SHP77 (cell line): ENCODE measurements around the gene MED8.
A peak's percentile ranks its signal among the peaks of the same experiment; 100 is the strongest.
"Not testable (repeated sequence)": the region's sequence is repeated elsewhere in the genome, so short reads cannot be mapped to it uniquely, and the experiment has no call there.

ENCODE experiments used
- DNase-seq, 2 experiments: peaks; one replicate each; lab custom pipeline; 2025; lab: John Stamatoyannopoulos, UW

The MED8 gene

GRCh38 chr1:43421976-43422750 is 32.6 kb upstream of the MED8 start:
- DNase-seq, result no peak

GRCh38 chr1:43421396-43421795 is 31.8 kb upstream of the MED8 start:
- no peak for DNase-seq

DNA sequence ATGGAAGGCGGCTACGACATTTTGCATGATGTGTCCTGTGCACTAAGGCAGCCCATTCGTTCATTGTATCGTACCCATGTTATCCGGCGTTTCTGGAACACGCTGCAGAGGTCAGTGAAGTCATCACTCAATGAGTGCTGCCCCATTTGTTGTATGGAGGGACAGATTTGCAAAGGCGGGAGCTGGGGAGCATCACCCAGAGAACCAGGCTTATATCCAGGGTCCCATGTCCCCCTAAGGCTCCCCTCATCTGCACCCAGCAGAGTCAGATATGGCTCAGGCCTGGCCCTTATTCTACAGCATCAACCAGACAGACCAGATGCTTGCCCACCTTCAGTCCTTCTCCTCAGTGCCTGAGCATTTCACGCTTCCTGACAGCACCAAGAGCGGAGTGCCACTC is 31.3 kb upstream of the MED8 start:
- DNase-seq, result no peak

DNA sequence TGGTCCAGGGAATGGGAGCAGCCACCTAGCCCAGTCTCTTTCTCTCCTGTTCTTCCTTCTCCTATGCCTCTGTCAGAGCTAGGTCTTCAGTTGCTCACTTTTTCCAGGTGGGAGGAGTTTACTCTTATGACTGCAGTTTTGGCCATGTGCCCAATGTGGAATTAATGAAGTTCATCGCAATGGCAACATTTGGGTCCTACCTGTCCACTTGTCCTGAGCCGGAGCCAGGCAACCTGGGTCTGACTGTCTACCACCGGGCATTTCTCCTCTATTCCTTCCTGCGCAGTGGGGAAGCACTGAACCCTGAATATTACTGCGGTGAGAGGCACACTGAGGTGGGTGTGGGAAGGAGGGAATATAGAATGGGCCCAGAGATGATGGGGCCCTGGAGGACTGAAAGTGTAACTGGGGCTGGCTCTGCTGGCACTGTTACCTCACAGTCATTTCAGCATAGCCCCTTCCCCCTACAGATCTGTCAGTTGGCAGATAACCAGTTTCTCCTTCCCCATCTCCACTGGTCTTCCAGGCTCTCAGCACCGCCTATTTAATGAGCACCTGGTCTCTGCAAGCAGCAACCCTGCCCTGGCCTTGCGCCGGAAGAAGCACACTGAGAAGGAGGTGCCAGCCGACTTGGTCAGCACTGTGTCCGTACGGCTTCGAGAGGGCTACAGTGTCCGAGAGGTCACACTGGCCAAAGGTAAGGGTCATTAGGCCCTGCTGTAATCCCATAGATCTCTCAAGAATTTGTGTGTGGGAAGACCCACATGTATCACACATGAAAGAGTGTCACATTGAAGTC is 30.2 kb upstream of the MED8 start:
- DNase-seq, result no peak

GRCh38 chr1:43418858-43419257 is 29.3 kb upstream of the MED8 start:
- DNase-seq, result no peak

- no peak for DNase-seq
Observed at GRCh38 chr1:43415901-43416300, 26.3 kb upstream of the MED8 start.

DNA sequence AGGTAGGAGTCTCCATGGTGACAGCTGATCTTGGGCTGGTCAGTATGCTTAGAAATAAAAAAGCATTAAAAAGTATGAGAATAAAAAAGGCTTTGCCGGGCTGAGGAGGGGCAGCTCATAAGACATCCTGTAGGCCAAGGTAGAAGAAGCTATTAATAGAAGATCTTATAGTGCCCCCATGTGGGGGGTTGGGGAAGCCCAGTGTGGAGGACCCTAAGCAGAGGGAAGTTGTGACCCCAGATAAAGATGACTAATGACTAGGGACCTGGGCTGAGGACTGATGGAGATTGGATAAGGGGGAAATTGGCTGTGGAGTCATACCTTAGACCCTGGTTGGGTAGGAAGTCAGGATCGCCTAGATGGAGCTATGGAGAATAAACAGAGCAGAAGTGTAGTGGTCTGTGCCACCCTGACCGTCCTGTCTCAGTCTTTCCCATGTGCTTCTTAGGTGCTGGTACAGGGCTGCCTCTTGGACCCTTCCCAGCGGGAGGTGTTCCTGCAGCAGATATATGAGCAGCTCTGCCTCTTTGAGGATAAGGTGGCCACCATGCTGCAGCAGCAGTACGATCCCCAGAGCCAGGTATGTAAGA is 25.1 kb upstream of the MED8 start:
- peak in 1 of 2 experiments; percentile 32 for DNase-seq

GRCh38 chr1:43413426-43413825 is 23.8 kb upstream of the MED8 start:
- not testable (repeated sequence) for DNase-seq

- no peak for DNase-seq
Observed at GRCh38 chr1:43410571-43410970, 21.0 kb upstream of the MED8 start.

GRCh38 chr1:43405876-43406234 is 16.3 kb upstream of the MED8 start:
- DNase-seq, result no peak

GRCh38 chr1:43405219-43405875 is 15.7 kb upstream of the MED8 start:
- DNase-seq, result no peak

DNA sequence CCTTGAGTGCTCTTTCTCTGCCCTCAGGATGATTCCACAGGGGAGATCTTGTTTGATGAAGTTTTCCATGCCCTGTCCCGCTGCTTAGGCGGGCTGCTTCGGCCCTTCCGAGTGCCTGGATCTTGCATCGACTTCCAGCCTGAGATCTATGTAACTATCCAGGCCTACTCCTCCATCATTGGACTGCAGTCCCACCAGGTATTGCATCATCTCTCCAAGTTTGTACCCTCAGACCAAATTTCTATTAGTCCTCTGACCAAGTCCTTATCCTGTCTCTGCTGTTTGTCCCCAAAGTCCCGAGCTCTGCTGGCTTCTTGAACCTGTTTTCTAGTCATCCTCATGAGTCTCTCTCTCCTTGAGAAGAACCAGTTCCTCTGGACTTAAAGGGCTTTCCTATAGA is 14.8 kb upstream of the MED8 start:
- no peak for DNase-seq

DNA sequence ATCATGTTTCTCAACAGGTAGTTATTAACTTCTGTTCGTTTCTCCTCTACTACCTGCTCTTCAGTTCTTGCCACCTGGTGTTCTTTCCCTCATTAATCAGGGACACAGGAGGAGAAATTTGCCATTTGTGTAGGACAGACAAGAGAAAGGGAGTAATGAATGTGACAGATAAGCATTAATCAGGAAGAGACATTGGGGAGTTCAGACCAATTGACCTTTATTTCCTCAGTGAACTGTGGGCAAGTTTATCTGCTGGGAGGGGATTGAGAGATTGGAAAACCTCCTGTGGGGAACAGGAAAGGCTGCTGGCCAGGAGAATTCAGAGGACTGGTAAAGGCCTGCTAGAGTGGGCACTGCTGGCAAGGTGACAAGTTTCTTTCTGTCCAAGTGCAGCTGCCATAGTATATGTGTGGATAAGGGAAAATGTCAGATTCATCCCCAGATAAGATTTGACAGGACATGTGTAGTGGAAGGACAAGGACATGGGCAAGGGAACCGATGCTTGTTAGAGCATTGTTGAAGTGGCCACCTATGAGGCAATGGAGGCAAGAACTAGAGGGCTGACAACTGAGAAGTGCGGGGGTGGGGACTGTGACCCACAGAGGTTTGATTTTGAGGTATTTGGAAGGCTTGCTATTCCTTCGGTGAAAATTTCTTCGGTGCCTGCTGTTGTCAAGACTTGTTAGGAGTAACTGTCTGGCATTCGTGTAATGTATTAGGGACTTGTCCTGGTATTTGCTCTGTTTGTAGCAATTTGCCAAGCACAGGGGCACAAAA is 12.7 kb upstream of the MED8 start:
- no peak for DNase-seq

DNA sequence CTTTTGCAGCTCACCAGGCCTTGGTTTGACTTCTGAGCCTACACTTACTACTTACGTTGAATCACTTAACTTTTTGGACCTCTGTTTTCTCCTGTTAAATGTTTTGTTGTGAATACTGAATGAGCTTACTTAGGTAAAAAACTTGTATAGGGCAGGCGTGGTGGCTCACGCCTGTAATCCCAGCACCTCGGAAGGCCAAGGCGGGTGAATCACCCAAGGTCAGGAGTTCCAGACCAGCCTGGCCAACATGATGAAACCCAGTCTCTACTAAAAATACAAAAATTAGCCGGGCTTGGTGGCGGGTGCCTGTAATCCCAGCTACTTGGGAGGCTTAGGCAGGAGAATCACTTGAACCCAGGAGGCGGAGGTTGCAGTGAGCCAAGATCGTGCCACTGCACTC is 10.8 kb upstream of the MED8 start:
- DNase-seq, result not testable (repeated sequence)

DNA sequence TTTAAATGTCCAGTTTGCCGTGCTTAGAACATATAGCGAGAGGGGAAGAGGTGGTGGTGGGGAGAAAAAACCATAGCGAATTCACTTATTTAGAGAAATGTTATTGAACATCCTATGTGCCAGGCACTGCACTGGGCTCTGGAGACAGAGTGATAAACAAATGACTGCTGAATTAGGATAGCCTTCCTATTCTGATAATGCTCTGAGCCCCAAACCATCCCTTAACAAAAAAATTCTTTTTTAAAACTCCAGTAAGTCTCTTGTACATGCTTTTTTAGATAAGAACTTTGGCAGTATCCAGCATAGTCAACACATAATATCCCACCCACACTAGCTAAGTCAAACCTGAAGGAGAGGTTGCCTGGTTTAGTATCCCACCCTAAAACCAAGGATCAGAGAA is 8.6 kb upstream of the MED8 start:
- DNase-seq, result no peak

DNA sequence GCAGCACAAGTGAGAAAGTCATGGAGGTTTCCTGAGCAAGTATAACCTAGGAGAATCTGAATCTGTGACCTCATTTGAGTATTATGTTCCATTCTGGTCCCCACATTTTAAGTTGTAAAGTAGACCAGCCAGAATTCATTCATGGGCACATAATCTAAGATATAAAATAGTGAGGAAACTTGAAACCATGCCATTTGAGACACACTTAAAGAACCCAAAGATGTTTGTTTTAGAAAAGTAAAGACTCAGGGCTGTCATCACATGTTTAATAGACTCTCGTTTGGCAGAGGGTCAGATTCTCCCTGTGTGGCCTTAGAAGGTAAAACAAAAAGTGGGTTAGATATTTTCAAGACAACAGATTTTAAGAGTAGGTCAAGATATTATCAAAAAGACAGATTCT is 6.5 kb upstream of the MED8 start:
- no peak for DNase-seq

GRCh38 chr1:43395523-43395922 is 5.9 kb upstream of the MED8 start:
- DNase-seq, result no peak

DNA sequence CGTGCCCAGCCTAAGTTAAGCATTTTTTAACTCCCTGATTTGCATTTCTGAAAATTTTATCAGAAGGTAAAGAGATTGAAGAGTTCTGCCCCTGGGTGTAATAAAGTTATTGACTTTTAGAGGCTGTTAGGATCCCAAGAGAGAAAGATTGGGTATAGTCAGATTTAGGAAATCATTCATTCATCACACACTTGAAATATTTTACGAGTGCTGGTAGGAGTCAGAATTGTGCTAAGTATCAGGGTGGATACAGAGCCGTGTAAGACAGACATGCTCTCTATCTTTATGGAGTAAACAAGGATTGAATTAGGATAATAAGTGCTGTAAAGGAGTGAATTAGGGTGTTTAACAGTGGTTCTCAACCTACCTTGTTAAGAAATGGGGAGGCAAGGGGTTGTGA is 3.1 kb upstream of the MED8 start:
- DNase-seq, result no peak

- no peak for DNase-seq
Observed at GRCh38 chr1:43388613-43389012, 987 bp downstream of the MED8 start.

- DNase-seq, result no peak
Observed at GRCh38 chr1:43387976-43388599, 1.5 kb downstream of the MED8 start.

GRCh38 chr1:43386676-43387075 is 2.9 kb downstream of the MED8 start:
- no peak for DNase-seq
